GM21526 (cell line): ENCODE measurements around the gene RREB1.

ENCODE experiments used
- ATAC-seq: cut with Tn5 transposase; IDR thresholded peaks from one replicate; pipeline ENCODE4 v1.9.1; 2021; ENCODE audit warnings: moderate library complexity; ENCODE audit not compliant: unreplicated experiment, low FRiP score

RREB1 gene

DNA sequence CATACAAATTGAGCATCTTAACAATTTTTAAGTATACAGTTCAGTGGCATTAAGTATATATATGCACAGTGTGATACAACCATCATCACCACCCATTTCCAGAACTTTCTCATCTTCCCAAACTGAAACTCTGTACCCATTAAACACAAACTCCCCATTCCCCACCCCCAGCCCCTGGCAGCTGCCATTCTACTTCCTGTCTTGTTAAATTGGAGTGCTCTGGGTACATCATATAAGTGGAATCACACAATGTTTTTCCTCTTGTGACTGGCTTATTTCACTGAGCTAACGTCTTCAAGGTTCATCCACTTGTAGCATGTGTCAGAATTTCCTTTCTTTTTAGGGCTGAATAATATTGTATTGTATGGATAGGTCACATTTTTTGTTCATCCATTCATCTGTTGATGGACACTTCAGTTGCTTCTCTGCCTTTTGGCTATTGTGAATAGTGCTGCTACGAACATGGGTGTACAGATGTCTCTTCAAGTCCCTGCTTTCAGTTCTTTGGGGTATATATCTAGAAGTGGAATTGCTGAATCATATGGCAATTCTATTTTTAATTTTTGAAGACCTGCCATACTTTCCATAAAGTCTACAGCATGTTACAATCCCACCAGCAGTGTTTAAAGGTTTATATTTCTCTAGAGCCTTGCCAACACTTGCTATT, 19.6 kb upstream of the RREB1 start:
- no peak for ATAC-seq

DNA sequence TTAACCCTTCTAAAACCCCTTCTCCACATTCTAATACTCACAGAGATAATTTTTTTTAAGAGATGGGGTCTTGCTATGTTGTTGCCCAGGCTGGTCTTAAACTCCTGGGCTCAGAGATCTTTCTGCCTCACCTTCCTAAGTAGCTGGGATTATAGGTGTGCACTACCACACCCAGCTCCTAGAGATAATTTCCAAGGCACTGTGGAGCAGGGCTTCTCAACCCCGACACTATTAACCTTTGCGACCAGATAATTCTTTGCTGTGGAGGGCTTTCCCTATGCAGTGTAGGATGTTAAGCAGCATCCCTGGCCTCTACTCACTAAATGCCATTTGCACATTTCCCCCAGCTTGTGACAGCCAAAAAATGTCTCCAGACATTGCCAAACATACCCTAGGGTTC, 8.8 kb upstream of the RREB1 start:
- ATAC-seq, result no peak

DNA sequence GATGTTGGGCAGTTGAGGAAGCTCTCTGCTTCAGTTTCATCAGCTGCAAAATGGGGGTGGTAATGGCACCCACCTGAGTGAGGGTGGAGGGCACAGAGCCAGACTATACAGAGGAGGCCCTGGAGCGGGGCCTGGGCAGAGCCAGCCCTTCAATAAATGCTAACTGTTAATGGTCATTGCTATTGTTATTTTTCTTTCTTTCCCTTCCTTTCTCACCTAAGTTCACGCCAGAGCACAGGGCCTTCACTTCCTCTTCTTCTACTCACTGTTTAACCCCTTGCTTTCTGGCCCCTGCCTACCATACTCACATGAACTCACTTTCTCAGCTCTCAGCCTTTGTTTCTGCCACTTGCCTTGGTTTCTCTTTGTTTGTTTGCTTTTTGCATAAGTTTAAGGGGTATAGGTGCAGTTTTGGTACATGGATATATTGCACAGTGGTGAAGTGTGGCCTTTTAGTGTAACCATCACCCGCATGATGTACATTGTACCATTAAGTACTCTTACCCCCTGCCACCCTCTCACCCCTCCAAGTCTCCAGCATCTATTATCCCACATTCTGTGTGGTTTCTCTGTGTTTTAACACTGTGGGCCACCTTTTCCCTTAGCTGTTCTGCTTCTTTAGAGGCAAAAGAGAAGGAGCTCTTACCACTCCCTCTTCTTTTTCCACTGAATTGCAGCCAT, 7.5 kb upstream of the RREB1 start:
- ATAC-seq, result no peak

DNA sequence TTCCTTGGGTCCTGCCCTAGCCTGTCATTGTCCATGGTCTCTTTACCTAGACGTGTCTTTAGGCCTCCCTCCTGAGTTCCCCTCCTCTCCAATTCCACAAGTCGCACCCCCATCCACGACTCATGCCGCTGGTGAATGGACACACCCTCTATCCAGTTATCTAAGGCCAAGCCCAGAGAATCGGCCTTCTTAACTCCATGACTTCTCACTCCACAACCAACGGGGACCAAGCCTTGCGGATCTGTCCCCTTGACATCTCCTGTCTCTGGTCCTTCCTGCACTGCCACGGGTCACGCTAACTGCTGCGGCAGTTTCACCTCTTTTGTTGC, 7.0 kb upstream of the RREB1 start:
- no peak for ATAC-seq

DNA sequence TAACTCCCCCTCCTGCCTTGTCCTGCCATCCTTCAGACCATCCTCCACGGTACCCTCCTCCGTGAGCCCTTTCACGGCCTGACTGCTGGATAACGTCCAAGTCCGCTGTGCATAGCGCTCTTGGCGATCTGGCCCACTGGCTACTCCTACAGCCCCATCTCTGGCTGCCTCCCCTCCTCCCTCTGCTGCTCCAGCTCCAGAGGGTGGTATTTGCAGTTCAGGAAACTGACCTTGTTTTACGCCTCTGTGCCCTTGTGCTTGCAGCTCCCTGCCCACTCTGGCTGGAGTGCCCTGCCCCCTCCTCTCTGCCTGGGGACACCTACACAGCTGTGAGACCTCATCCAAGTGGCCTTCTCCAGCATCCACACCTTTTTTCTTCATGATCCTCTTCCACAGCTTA, 6.5 kb upstream of the RREB1 start:
- no peak for ATAC-seq

GRCh38 chr6:7104752-7105151, 3.0 kb upstream of the RREB1 start:
- ATAC-seq, result no peak

GRCh38 chr6:7106215-7106751, 1.5 kb upstream of the RREB1 start:
- no peak for ATAC-seq

DNA sequence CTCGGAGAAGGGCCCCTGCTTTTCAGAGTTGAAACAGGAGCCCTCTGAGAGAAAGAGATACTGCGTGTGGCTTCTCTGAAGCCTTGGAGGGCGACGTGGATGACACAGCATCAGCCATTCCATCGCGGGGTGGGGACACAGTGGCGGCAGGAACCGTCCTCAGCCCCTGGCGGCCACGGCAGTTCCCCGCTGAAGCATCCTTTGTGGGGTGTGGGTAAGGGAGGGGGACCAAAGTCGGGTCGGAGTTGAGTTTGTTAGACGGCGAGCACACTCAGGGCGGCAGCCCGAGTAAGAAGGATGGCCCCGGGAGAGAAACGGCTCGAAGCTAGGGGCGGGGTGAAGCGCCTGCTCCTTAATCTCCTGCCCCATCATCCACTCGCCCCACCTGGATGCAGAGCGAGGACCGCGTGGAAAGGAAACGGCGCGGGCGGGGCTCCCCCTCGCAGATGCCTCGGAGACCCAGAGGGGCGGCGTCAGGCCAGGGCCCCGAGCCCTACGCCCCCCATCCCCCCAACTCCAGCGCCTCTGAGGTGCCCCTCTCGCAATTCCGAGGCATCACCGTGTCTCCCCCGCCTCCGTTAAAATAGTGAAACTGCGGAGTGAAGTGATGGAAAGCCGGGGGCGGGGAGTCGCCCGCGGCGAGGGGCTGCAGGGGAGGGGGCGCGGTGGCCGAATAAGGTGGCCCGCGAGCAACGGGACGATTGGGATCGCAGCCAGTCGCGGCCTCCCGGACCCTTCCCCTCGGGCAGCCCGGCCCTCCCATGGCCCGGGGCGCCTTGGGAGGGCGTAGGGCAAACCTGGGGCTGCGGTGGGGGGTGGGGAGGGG, 796 bp upstream of the RREB1 start:
- ATAC-seq, result peak; percentile 32

DNA sequence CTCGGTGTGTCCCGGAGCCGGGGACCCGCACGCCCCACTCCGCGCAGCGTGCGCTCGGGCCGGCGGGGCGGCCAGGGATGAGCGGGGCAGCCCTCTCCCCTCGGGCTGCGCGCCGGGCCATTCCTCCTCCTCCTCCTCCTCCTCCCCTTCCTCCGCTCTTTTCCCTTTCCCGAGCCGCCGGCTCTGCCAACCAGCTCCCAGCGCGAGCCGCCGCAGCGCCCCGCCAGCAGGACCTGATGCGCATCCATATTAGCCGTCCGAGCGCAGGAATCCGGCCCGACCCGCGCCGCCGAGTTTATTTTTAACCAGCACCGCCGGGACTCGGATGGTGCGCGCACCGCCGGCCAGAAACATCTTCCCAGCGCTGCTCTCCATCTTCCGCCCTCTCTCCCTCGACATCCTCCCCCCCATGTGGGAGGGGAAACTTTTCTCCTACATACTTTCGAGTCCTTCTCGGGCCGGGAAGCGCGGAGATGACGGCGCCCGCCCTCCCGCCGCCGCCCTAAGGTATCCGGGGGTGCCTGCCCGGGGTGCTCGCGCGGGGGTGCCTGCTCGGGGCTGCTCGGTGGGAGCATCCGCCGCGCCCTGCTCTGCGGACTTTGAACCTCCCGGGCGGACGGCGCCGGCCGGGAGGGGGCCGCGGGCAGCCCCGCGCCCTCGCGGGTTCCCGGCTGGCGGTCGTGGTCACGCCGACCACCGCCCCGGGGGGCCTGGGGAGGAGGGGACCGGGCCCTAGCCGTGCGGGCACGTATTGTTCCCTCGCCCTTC, 619 bp downstream of the RREB1 start:
- ATAC-seq, result peak; percentile 19

- no peak for ATAC-seq
These were observed 1.4 kb downstream of the RREB1 start for GRCh38 chr6:7108964-7109836.

DNA sequence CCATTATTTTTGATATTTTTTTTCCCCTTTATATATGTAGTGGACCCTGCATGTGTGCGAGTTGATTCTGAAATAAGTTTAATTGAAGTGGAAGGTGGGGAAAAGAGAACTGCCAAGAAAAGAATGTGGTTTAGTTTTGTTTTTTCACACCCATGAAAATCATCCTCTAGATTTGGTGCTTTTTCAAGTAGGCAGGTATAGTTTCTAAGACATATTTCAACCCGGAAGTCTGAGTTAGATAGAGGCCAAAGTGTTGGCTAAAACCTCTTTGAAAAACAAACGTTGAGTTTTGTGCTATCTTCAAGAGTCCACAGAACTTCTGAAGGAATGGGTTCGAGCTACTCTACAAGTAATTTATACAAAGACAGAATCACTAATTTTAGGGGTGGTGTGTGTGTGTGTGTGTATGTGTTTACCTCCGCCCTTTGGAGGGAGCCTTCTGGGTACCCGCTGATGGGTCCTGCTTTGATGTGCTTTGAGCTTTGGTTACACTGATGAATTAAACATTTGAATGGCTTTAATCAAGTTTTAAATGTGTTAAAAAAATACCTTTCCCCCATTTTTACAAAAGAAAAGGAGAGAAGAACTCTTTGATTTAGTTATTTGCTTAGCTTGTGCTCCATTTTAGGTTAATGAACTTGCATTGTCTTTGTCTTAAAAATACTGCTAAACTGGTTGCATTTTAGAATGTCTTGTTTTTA, 2.5 kb downstream of the RREB1 start:
- ATAC-seq, result no peak

GRCh38 chr6:7111095-7111690, 3.4 kb downstream of the RREB1 start:
- ATAC-seq, result no peak

DNA sequence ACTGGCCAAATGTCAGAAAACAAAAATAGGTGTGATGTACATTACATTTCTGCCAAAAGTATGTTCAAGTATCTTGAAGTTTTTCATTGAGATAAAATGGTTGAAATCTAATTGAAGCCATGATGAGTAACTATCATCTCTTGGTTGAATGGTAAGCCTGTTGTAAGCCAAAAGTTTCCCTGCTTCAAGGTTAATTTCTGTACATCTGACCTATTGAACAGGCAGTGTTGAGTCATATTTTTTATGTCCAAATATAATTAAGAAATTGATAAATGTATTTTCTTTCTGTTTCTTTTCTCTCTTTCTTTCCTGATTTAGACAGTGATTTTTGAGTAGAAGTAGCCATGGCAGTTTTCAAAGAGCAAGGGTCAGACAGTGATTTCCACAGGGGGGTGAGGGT, 4.4 kb downstream of the RREB1 start:
- no peak for ATAC-seq

DNA sequence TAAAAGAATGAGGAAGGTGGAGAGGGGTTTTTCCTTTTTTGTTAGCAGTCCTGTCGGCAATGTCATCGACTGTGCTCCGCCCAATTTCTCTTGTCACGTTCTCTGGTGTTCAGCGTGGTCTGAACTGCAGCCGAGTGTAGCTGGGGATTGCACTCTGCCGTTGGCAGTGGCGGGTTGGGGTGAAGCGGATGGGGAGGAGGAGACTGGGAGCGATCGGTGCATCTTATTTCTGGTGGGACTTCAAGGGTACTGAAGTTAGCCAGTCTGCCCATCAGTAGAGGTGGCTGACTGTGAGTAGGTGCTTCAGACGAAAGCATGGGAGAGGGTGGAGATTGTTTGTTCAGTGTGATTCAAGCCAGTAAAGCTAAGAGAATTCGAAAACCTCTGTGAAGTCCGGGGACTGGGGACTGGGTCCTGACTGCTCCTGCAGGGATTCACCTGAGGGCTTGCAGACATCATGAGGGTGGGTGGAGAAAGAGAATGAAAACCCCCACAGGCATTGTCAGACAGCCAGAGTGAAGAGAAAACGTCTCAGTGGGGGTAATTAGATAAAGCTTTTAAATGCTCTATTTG, 5.1 kb downstream of the RREB1 start:
- ATAC-seq, result no peak

GRCh38 chr6:7114744-7115458, 7.1 kb downstream of the RREB1 start:
- ATAC-seq, result no peak

DNA sequence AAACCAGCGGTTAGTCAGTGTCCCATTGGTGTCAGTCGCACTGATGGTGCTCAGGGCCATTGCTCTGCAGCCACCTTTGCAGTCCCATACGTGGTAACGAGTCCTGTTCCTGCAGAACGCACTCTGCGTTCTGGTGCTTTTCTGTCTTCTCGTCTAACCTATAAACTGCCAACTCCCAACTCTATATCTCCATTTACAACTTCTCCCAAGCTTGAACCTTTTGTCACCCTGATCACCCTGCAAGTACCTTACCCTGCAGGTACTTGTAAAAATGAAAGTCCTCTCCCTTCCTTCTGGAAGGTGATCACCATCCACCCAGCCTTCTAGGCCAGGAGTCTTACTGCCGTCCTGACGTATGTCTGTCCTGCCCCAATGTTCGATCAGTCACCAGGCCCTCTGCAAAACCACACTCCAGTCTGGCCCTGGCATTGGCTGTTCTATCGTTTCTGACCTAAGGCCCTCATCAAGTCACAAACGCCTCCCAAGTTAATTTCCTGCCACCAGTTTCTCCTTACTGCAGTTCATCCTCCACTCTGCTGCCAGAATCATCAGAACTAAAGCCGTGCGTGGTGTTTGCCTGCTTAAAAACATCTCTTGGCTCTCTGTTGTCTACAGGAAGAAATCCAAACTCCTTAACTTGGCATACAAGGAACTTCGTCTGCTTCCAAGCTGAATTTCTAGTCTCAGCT, 7.9 kb downstream of the RREB1 start:
- no peak for ATAC-seq

DNA sequence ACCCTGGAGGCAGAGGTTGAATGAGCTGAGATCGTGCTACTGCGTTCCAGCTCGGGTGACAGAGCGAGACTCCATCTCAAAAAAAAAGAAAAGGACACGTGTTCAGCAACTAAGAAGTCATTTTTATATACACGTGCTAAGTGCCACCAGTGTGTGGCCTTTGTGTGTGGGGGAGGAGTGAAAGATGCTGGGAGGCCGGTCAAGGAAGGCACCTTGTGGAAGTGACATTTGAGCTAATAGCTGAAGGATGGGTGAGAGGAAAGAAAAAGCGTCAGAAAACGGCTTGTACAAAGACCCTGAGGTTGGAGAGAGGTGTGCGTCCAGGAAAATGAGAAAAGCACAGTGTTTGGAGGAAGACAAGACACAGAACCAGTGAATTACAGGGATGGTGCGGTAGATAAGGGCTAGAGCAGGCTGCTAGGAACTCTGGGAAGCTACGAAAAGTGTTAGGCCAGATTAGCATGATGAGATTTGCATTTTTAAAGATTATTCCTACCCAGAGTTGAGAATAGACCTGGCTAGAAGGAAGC, 11.6 kb downstream of the RREB1 start:
- ATAC-seq, result no peak
